Muscle of leg (tissue), 11 donors: ENCODE data around the gene PARVA. TPM values are rescaled to one million over a fixed set of nuclear protein-coding genes. Genes with fewer than 3 reads are reported as not detected.

ENCODE experiments used
- DNase-seq: peaks from one replicate; pipeline ENCODE4 v3.0.0; 2013
- H3K27ac ChIP-seq: one replicate; pipeline ENCODE4 v1.5.1; 2013; ENCODE audit warnings: mild to moderate bottlenecking, low read length, control low read depth
- H3K27me3 ChIP-seq: one replicate; pipeline ENCODE4 v1.6.1; 2013; ENCODE audit warnings: low read length; ENCODE audit not compliant: control insufficient read depth, insufficient read depth
- H3K36me3 ChIP-seq: one replicate; pipeline ENCODE4 v1.6.1; 2013; ENCODE audit warnings: low read length; ENCODE audit not compliant: control insufficient read depth, insufficient read depth
- H3K4me1 ChIP-seq: one replicate; pipeline ENCODE4 v1.6.1; 2013; ENCODE audit warnings: low read length; ENCODE audit not compliant: control insufficient read depth, insufficient read depth
- H3K4me3 ChIP-seq: one replicate; pipeline ENCODE4 v1.5.1; 2013; ENCODE audit warnings: low read length, control low read depth
- H3K9me3 ChIP-seq: replicated peaks from 2 replicates; pipeline ENCODE4 v1.6.1; 2013; ENCODE audit warnings: low read depth, low read length; ENCODE audit not compliant: control insufficient read depth
- WGBS: methylation state at CpG from one replicate; pipeline ENCODE4 v1.1.5; 2013; ENCODE audit warnings: missing lambda C conversion rate; ENCODE audit not compliant: insufficient coverage; 5-methylcytosine and 5-hydroxymethylcytosine counted together
- polyA plus RNA-seq, 8 donors: library from polyadenylated mRNA; unstranded; fragments of 120-200 nt; gene quantifications; one replicate each; pipeline versions ENCODE4 v1.2.1 to v1.2.3, GENCODE V29; 2013; ENCODE audit warnings: inconsistent platforms in 1 of 8, low replicate concordance in 1 of 8; ENCODE audit not compliant: insufficient read length in 8 of 8, insufficient read depth in 1 of 8
- total RNA-seq: library from RNA; stranded (reverse); fragments of 120-200 nt; gene quantifications from one replicate; pipeline ENCODE4 v1.2.4, GENCODE V29; 2013

PARVA gene
- total and polyA plus RNA-seq, 9 donors: 29.9 to 72.5 (median 57.9) TPM

GRCh38 chr11:12573707-12574485 is 196.5 kb downstream of the PARVA start:
- WGBS: no CpG with 5 or more reads among the region's 1 CpG
- no peaks in the 10 kb centered on the region for H3K9me3 ChIP-seq

GRCh38 chr11:12577725-12578644 is 200.6 kb downstream of the PARVA start:
- H3K27ac ChIP-seq: no peak overlapping the region
- H3K36me3 ChIP-seq: no peaks in the 10 kb centered on the region
- no peak for DNase-seq
- H3K4me1 ChIP-seq: peaks cover 2% of the 10 kb centered on the region
- no peaks in the 10 kb centered on the region for H3K27me3 ChIP-seq
- WGBS: 95% methylated on average over 4 of the region's 6 CpGs
- no peak overlapping the region for H3K4me3 ChIP-seq
- no peaks in the 10 kb centered on the region for H3K9me3 ChIP-seq

More at GRCh38 chr11:12573707-12574485, 196.5 kb downstream of the PARVA start:
- Histone ChIP-seq H3K27me3 (no peaks in the 10 kb centered on the region), H3K4me3 (no peak overlapping the region), H3K36me3 (no peaks in the 10 kb centered on the region), H3K27ac (no peak overlapping the region), H3K4me1 (no peaks in the 10 kb centered on the region)
- DNase-seq: no peak

DNA sequence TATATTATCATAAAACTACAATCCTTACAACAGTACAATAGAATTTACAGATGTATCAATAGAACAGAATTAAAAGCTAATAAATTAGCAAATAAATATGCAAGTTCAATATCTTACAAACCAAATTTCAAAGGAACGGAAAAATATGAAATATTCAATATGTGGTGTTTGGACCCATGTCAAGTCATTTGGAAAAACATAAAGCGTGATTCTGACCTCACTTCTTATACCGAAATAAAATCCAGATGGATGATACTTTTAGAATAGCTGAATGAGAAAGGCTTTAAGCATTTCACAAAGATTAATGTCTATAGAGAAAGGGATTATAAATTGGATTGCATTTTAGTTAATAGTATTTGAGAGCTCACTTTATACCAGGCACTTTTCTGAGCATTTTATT is 204.0 kb downstream of the PARVA start:
- no peaks in the 10 kb centered on the region for H3K27me3 ChIP-seq
- H3K4me1 ChIP-seq: peaks cover 4% of the 10 kb centered on the region
- no peak overlapping the region for H3K4me3 ChIP-seq
- WGBS: no CpG with 5 or more reads among the region's 3 CpGs
- H3K27ac ChIP-seq: no peak overlapping the region
- no peaks in the 10 kb centered on the region for H3K9me3 ChIP-seq
- no peaks in the 10 kb centered on the region for H3K36me3 ChIP-seq
- DNase-seq: peak; percentile 60

DNA sequence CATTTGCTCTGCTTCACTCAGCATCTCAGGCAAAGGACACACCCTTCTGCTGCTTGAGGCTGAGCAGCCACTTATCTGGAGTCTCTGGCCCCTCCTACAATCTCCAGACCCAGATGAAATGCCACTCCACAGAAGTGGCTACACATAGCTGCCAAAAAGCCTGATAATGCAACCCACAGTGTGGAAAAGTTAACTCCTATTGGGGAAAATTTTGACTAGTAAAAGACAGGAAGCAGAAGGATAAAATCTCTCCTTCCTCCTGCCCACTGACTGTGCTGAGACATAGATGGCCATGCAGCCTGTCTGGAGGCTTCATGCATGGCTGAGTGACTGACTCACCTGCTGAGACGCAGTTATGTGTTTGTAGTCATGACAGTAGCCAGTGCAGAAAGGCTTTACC is 204.6 kb downstream of the PARVA start:
- H3K4me3 ChIP-seq: no peak overlapping the region
- WGBS: no CpG with 5 or more reads among the region's 1 CpG
- no peaks in the 10 kb centered on the region for H3K36me3 ChIP-seq
- H3K4me1 ChIP-seq: peaks cover 5% of the 10 kb centered on the region
- H3K27me3 ChIP-seq: no peaks in the 10 kb centered on the region
- DNase-seq: no peak
- no peak overlapping the region for H3K27ac ChIP-seq
- H3K9me3 ChIP-seq: no peaks in the 10 kb centered on the region
